HG03135 (cell line): ENCODE measurements around the gene FAM107B.

ENCODE experiments used
- ATAC-seq: cut with Tn5 transposase; IDR thresholded peaks from one replicate; pipeline ENCODE4 v1.9.1; 2021; ENCODE audit warnings: mild to moderate bottlenecking, moderate library complexity; ENCODE audit not compliant: unreplicated experiment

FAM107B gene

DNA sequence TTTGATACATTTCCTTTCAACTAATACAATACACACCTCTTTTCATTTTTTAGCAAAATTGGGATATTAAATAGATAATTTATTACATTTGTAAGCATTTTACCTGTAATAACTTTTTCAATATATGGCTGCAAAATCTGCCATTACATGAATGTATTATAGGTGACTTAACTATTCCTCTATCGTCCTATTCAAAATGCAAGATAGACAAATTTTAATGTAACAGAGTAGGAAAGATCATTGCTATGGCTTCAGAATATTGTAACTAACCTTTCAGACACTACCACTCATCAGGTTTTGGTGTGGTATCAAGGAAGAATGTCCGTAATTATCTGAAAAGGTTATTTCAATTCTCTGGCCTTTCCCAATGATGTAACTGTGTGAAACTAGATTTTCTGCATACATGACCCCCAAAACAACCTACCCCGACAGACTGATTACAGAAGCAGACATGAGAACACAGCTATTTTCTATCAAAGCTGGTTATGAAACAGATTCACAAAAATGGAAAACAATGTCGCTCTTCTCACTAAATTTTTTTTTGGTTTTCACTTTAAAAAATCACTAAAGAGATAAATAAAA is 211.2 kb downstream of the FAM107B start:
- no peak for ATAC-seq

DNA sequence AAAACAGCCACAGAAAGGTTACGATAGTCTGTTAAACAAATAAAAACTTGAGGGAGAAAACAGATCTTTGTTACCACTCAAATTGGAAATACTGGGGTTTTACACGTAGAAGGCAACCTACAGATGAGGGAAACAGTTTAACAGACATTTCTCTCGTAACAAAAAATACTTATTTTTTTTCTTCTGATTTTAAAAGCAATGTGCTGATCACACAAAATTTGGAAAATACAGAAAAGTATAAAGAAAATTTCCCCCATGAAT is 211.7 kb downstream of the FAM107B start:
- no peak for ATAC-seq

DNA sequence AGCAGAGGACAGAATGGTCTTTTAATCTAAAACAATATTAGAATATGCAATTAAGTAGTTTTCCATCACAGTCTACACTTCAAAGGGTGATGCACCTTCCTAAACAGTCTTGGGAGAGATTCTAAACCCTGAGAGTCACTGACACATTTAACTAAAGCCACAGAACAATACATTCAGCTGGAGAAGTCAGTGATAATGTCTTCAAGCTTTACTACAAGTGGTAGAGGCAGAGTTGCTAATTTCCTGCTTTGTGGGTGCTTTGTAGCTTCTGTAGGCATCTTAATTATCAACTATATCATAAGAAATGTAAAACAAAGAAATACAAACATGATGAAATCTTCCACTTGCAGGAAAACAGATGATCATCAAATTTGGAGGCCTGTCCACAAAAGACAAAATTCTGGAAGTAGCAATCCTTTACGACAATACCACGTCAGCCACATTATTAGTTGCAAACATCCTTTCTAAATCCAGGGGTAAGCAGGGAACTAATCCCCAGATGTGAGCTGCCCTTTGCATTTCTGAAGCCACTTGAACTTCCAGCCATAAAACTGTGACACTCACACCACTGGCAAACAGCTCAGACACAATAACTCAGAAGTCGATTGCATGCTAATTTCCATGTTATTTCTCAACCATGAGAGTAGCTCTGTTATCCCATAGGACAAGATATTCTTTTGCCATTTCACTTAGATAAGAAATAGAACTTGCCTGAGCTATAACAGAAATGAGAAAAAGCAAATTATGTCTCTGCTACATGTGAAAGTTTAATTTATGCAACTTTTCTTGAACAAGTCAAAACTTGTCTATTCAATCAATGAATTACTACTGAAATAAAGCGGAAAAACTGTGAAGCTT is 212.2 kb downstream of the FAM107B start:
- ATAC-seq, result no peak

DNA sequence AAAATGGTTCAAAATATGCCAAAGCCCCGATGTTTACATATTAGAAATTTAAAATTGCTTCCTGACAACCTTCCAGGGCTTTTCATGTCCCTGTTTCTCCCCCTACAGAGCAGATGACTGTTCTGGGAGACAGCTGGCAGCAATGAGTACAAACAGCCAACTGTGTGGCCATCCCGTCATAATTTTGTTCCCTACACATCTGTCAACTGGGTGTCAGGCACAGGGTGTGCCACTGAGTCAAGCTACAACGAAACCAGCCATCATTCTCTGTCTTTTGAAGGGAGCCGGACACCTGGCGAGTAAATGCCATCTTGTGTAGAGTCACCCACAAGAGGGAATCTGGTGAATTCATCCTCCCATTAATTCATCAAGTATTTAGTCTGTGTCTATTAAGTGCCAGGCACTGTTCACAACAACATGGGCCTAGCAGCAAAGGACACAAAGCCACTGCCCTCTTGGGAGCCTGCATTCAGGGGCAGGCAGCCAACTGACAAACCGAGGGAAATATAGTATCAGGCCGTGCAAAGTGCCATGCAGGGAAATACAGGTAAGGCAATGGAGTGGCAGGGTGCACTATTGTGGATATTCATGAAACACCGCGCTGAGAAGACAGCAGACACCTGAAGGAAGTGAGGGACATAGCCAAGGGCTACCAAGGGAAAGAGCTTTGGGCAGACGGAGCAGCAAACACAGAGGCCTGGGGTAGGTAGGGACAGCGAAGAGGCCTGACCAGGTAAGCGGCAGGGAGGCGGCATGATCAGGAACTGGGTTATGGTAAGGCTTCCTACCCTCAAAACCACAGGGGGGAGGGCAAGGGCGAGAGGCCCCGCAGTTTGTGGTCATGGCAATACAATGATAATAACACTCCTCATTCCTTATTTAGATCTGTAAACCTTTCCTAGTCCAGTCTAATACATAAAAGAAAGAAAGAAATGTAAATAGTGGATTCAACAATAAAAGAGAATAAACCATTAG is 213.6 kb downstream of the FAM107B start:
- no peak for ATAC-seq

DNA sequence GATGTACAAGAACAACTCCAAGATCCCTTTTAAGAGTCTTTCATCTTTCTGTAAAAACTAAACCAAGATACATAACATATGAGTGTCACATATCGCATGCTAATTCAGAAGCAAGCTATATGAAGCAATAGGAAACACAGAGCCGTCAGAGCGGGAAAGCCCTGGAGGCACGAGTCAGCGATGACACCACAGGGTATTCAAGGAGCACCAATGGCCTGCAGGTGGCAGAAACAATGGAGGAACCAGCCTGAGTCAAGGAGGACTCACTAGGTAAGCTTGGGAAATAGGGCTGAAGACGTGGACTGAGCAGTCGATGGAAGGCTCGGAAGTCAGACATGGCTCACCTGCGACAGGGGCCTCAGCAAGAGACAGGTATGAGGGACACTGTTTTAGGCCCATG is 214.4 kb downstream of the FAM107B start:
- ATAC-seq, result no peak

DNA sequence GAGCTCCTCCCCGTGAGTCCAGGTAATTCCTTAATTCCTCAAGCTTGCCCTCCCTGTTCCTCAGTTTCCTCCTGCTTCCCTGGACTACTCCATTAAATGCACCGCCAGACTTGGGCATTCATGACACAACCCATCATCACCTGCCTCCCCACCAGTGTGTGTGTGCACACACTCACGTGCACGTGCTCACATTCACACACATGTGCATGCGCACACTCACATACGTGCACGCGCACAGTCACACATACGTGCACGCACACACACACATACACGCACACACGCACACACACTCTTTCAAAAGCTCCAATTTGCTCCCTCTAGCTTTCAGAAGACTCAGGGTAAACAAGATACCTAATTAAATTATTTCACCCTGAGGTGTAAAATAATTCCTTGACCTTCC is 216.7 kb downstream of the FAM107B start:
- no peak for ATAC-seq

DNA sequence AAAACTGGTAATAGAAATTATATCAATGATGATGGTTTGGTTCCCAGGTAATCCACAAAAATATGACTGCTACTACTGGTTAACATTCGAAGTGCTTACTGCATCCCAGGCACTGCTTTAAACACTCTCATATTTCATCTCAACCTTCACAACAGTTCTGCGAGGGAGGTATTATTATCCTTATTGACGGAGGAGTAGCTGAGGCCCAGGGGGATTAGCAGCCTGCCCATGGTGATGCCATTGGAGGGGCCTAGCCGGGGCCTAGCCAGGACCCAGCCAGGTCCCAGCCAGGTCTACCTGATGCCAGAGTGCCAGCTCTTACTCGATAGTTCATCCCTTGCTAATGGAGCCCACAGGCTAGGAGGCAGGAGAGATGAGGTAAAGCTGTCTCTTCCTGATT is 217.1 kb downstream of the FAM107B start:
- no peak for ATAC-seq

DNA sequence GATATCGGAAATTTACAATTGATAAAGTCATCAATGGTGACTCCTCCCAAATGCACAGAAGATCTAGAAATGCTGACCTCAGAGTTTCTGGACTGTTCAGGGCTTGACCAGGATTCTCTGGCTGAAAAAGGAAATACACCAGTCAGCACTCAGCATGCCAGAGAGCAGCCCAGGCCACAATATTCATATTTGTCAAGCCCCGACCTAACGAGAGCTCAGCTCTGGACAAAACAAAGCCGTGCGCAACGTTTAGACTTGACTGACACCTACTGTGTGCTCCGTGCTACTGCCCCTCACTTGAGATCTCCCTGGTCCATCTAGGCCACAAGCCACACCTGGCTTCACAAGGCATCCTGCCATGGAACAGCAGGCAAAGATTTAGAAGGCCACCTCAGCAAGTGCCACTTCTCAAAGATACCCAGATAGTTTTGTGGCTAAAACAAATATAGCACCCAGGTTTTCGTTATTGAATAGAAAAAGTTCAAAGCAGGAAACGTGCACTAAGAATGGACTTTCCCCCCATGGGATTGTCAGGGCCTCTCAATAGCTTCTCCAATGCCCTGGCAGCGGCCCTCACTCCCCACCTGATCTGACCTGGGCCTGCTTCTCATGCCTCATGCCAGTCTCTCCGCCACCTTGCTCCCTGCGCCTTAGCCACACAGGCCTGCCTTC is 218.3 kb downstream of the FAM107B start:
- peak; percentile 47 for ATAC-seq

DNA sequence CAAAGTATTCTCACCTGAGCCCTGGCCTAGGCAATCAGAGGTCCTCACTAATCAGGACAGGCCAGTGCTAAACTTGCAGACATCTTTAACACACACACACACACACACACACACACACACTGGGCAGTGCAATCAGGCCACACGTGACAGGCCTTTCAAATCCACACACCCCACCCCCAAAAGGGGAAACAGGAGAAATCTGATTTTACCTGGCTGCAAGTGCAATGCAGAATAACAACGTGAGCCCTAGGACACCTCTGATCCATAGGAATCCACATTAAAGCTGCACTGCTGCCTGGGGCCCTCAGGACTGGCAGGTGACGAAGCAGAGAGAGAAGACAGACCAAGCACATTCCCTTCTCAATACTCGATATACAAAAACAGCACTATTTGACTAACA is 218.9 kb downstream of the FAM107B start:
- no peak for ATAC-seq

DNA sequence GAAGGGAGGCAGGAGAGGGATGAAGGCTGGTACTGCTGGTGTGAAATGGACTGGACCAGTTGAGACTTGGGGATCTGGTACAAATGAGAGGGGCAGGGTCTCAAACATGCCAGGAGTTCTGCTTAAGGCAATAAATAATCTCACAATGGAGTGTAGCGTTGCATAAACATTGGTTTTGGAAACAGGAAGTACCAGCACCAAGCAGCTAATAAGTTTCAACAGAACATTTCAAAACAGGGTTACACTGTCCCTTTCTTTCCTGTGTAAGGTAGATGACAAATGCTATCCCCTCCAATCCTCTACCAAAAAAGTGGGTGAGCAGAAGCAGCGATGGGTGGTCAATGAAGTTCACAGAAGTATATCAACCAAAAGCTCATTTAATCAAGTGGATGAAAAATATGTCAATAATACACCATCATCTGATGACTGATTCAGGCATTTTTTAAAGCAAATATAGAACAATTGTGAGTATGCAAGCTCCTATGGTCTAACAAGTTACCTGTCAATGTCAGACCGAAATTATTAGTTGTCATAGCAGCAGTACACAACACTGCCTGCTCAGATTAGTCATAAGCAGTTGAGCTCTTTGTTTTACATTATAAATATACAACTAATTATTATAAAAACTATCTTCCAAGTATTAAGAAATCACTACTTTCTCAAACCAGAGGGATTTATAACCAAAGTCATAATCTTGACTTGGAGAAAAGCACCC is 220.0 kb downstream of the FAM107B start:
- peak; percentile 49 for ATAC-seq

DNA sequence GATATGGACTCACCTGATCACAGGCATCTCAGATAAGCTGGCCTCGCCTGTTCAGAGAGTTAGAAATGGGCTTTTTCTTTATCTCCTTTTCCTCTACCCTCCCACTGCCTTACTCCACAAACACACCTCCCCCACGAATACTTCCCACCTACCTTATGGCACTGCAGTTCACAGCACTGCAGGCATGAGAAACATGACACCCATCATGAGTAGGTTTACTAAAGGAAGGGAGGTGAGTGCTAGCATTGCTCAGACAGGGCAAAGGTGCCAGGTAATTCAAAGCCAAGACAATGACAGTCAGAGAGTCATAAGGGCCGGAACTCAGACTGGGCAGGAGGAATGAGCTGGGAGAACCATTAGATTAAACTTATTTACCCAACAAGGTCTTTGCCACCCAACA is 220.6 kb downstream of the FAM107B start:
- ATAC-seq, result no peak

DNA sequence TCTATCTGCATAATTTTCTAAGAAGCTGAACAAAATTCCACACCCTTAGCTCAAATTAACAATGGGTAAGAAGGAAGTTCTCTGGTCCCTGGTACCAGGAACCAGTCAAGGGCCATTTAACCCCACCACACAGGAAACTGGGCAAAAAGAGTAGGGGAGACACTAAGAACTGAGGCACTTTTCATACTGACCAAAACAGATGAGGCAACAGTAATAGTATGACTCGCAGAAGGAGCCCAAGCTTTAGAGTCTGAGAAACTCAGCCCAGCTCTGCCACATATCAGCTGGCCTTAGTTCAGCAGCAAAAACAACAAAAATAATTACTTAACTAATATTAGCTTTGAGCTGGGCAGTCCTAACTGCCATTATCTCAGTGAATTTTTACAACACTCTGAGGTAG is 221.2 kb downstream of the FAM107B start:
- no peak for ATAC-seq

DNA sequence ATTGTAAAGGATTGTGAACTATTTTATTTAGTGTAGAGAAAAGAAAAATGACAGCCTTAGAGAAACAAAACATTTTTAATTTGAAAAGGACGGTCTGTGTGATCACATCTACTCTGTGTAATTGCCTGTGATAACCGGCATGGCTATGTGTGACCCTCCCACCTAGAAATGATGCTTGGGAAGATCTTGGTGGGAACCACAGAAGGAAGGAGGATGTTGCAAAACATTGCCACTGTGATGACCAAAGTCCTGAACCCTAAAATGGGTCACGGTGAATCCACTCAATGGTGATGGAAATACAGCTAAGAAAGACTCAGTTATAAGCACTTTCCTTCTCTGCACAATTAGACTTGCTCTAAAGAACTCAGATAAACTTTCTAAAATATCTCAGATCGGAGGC is 222.7 kb downstream of the FAM107B start:
- no peak for ATAC-seq

DNA sequence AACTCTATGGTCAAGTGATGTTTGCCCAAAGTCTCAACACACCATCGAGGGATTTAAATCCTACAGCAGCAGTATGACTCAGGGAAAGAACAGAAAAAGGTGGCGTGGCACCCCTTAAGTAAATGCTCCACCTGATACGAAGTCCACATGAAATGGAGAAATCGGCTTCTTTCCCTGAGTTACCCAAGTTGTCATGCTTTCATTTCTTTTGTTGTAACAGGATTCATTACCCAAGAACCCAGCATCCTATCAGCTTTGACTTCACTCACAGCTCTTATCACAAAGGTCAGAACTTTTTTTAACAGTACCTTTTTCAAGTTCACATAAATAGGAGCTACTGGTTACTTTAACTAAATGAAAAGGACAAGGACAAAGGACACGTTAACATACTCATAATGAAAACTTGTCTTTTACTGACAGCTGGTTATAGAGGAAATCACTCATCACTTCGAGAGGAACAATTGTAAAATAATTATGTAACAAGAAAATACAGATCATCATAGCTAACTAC is 224.2 kb downstream of the FAM107B start:
- ATAC-seq, result no peak

DNA sequence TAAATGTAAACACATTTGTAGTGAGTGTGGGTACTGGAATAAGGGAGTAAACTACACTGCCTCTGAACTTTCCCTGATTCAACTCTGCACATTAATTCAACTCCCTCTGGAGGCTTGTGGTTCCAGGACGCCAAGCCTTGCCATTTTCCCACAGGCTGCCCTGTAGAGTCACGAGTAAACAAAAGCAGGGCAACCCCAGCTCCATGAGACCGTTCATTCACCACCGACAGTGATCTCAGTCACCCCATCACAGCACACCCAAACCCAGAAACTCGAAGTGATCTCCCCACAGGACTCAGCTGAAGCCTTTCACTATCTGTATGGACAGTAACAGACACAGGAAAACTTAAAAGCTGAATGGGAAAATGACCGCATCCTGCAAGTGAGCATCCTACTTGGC is 225.2 kb downstream of the FAM107B start:
- no peak for ATAC-seq

DNA sequence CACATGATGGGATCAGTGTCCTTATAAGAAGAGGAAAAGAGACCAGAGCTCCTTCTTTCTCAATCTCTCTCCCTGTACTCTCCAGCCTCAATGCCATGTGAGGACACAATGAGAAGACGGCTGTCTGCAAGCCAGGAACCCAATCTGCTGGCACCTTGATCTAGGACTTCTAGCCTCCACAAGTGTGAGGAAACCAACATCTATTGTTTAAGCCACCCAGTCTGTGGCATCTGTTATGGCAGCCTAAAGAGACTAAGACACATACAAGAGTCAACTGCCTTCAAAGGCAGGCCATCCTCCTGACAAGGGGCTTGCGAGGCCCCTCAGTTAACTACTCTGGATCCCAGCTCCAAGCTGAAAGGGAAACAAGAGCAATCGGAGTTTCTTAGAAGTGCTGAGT is 225.7 kb downstream of the FAM107B start:
- no peak for ATAC-seq

DNA sequence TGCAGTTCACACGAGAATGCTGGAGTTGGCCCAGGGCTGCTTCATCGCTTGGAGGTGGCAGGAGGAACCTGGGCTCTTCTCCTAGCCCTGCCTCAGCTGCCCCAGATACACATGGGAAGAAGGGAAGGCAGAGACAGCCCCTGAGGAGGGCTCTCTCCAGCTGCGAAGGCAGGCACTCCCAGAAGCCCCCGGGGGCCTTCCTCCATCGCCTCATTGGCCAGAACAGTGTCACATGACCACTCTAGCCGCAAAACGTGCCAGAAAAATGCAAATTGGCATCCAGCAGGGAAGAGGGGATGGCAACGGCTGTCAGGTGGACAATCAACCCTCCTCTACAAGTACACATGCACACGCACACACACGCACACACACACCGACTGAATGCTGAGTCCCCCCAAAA is 226.2 kb downstream of the FAM107B start:
- no peak for ATAC-seq

DNA sequence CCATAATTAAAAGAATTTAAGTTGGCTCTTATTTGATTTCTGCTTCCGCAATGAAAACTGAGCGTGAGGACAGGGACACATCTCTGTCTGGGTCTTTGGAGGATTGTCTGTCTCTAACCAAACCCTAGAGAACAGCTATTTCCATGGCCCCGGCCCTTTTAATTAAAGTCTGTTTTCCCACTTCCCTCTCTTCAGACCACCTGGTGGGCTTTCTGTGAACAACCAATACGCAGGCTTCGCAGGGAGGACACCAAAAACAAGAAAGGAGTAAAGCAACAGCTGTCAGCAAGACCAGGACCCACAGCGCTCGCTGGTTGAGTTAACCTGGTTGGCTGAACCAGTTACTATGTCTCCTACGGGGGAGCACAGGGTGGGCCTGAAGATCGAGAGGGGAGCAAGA is 226.9 kb downstream of the FAM107B start:
- ATAC-seq, result no peak

DNA sequence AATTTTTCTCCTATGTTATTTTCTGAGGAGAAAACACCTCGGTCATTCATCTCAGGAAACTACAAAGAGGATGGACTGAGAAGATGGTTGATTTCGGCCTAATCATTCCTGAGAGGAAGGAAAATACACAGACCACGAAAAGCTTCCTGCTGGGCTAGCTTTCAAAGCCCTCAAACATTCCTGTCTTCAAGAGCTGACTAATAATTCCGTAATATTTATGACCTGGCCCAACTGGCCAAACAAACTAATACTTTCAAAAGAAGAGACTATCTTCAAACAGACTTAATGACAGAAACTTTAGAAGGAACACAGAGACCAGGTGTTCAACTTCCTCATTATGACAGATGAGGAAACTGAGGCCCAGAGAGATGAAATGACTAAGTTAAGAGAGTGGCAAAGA is 228.9 kb downstream of the FAM107B start:
- no peak for ATAC-seq

DNA sequence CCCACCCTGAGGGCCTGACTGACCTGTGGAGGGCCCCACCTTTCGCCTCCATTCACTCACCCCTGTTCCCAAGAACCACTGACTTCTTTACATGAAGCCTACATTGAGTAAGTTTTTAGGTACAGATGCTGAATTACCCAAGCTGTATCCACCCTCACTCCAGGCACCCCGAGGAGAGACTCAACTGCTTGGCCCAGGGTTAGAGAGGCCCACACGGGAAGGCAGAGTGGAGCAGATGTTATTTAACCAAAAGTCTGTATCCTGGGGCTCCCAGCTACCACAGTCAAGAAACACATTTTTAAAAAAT is 230.8 kb downstream of the FAM107B start:
- ATAC-seq, result no peak
